Measurements from ENCODE around the gene TPM4.

Gene TPM4

GRCh38 chr19:16135430-16136127 lies 59.3 kb downstream of the TPM4 start:
- no peak overlapping the region for H3K4me3 ChIP-seq (ENCODE audit: low read depth, low read length)
- TF ChIP-seq CTCF (IDR thresholded peaks at IDR 0.05; ENCODE audit: low read depth, low read length) = no peak

- TF ChIP-seq CTCF (IDR thresholded peaks at IDR 0.05; ENCODE audit: low read depth, low read length) = no peak
Observed at GRCh38 chr19:16136185-16136999, 60.1 kb downstream of the TPM4 start.

DNA sequence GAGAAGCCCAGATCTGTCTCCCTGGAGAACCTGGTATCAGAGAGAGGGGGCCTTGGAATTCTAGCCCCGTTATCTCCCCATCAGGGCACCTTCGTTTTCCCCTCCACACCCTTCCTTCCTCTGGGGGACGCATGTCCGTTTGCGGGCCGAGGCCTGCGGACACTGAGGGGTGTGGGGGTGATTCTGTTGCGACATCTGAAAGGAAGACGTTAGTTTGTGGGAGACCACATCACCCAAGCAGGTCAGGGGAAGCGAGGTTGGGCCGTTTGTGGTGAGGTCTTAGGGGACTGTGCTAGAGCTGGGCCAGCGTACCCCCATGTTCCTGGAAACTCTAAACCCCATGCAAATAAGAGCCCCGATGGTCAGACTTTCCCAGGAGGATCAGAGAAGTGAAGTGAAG lies 63.5 kb downstream of the TPM4 start:
- no peak for TF ChIP-seq CTCF (IDR thresholded peaks at IDR 0.05; ENCODE audit: low read depth, low read length)
- no peak overlapping the region for H3K4me3 ChIP-seq (ENCODE audit: low read depth, low read length)

More at GRCh38 chr19:16136185-16136999, 60.1 kb downstream of the TPM4 start:
- no peak overlapping the region for H3K4me3 ChIP-seq (ENCODE audit: low read depth, low read length)

DNA sequence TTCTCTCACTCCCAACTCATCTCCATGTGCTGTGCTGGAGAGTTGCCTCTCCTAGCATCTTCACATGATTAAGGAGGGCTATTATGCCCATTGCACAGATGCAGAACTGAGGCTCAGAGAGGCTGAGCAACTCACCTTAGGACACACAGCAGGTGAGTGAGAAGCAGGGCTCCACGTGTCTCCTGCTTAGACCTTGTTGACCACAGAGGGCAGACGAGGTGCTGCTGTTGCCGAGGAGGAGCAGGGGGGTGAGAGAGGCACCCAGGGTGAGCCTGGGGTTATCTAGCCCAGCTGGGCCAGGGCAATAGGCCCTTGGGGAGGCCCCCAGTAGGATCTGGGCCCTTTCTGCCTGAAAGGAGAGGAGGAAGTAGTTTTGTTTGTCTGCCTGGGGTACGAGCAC lies 64.7 kb downstream of the TPM4 start:
- TF ChIP-seq CTCF (IDR thresholded peaks at IDR 0.05; ENCODE audit: low read depth, low read length) = no peak
- no peak overlapping the region for H3K4me3 ChIP-seq (ENCODE audit: low read depth, low read length)

- no peak overlapping the region for H3K4me3 ChIP-seq (ENCODE audit: low read depth, low read length)
- TF ChIP-seq CTCF (IDR thresholded peaks at IDR 0.05; ENCODE audit: low read depth, low read length) = no peak
Observed at GRCh38 chr19:16142032-16142580, 65.8 kb downstream of the TPM4 start.

GRCh38 chr19:16143399-16144215 lies 67.3 kb downstream of the TPM4 start, which contains the start of gene HSH2D:
Gene HSH2D, plus strand, starts transcription at chr19:16143685. Its CDS starts 5,066 bp downstream, at chr19:16148751.
- TF ChIP-seq CTCF (IDR thresholded peaks at IDR 0.05; ENCODE audit: low read depth, low read length) = no peak
- H3K4me3 ChIP-seq (ENCODE audit: low read depth, low read length) = no peak within 1 kb of the TSS
